GM19099 (cell line): ENCODE measurements around the gene PLA2G12B.

ENCODE experiments used
- POLR2A ChIP-seq: IDR thresholded peaks from 3 replicates; pipeline ENCODE4 v1.6.1; 2011; ENCODE audit warnings: low read depth; ENCODE audit not compliant: insufficient read length; ENCODE audit errors: extremely low read depth

The PLA2G12B gene

GRCh38 chr10:72954596-72955554, at the start of gene PLA2G12B:
Gene PLA2G12B, minus strand, starts transcription at chr10:72954806. Its CDS starts 121 bp downstream, at chr10:72954685.
- TF ChIP-seq POLR2A, result no peak

GRCh38 chr10:73003822-73004221, 49.2 kb upstream of the PLA2G12B start:
- TF ChIP-seq POLR2A, result no peak

GRCh38 chr10:73000973-73001372, 46.4 kb upstream of the PLA2G12B start:
- TF ChIP-seq POLR2A, result no peak

GRCh38 chr10:72997099-72997498, 42.5 kb upstream of the PLA2G12B start:
- TF ChIP-seq POLR2A, result no peak

GRCh38 chr10:72981882-72982529, 27.4 kb upstream of the PLA2G12B start:
- TF ChIP-seq POLR2A, result no peak

GRCh38 chr10:72981028-72981881, 26.6 kb upstream of the PLA2G12B start:
- no peak for TF ChIP-seq POLR2A

GRCh38 chr10:72980348-72980747, 25.7 kb upstream of the PLA2G12B start:
- no peak for TF ChIP-seq POLR2A

- no peak for TF ChIP-seq POLR2A
Measured at GRCh38 chr10:72979709-72980108, 25.1 kb upstream of the PLA2G12B start.

GRCh38 chr10:72976886-72977285, 22.3 kb upstream of the PLA2G12B start:
- TF ChIP-seq POLR2A, result no peak

- TF ChIP-seq POLR2A, result no peak
Measured at GRCh38 chr10:72956001-72956400, 1.4 kb upstream of the PLA2G12B start.

- TF ChIP-seq POLR2A, result no peak
Measured at GRCh38 chr10:72954230-72954595, 393 bp downstream of the PLA2G12B start.

GRCh38 chr10:72953687-72954086, 919 bp downstream of the PLA2G12B start:
- TF ChIP-seq POLR2A, result no peak

- TF ChIP-seq POLR2A, result no peak
Measured at GRCh38 chr10:72952642-72953158, 1.9 kb downstream of the PLA2G12B start.

GRCh38 chr10:72952189-72952588, 2.4 kb downstream of the PLA2G12B start:
- no peak for TF ChIP-seq POLR2A

GRCh38 chr10:72951760-72952159, 2.8 kb downstream of the PLA2G12B start:
- no peak for TF ChIP-seq POLR2A
